GM19043 (cell line): Measurements from ENCODE around the gene DYNLRB1.

Experiments
- ATAC-seq: cut with Tn5 transposase; IDR thresholded peaks from one replicate; pipeline ENCODE4 v1.9.1; 2021; ENCODE audit warnings: low read depth; ENCODE audit not compliant: unreplicated experiment

DYNLRB1 gene

GRCh38 chr20:34552569-34552968 lies 36.3 kb downstream of the DYNLRB1 start:
- ATAC-seq: no peak

GRCh38 chr20:34553366-34553867 lies 37.2 kb downstream of the DYNLRB1 start:
- no peak for ATAC-seq

GRCh38 chr20:34557936-34558319 lies 41.7 kb downstream of the DYNLRB1 start:
- ATAC-seq: no peak

GRCh38 chr20:34558320-34559218 lies 42.3 kb downstream of the DYNLRB1 start, which contains the start of gene MAP1LC3A:
TSS of gene MAP1LC3A (plus strand) at chr20:34558718. CDS start at chr20:34558869, 151 bp downstream.
- no peak for ATAC-seq

GRCh38 chr20:34559311-34560140 lies 43.3 kb downstream of the DYNLRB1 start:
- ATAC-seq: no peak

- no peak for ATAC-seq
These were observed 43.9 kb downstream of the DYNLRB1 start for GRCh38 chr20:34560141-34560523.

GRCh38 chr20:34560614-34561013 lies 44.4 kb downstream of the DYNLRB1 start:
- no peak for ATAC-seq

GRCh38 chr20:34561661-34562060 lies 45.4 kb downstream of the DYNLRB1 start:
- no peak for ATAC-seq

- ATAC-seq: no peak
These were observed 46.4 kb downstream of the DYNLRB1 start for GRCh38 chr20:34562641-34563040.

GRCh38 chr20:34564833-34565232 lies 48.6 kb downstream of the DYNLRB1 start:
- no peak for ATAC-seq

GRCh38 chr20:34566978-34567891 lies 51.0 kb downstream of the DYNLRB1 start:
- ATAC-seq: no peak

GRCh38 chr20:34567892-34568865 lies 52.0 kb downstream of the DYNLRB1 start:
- no peak for ATAC-seq

- ATAC-seq: no peak
These were observed 53.4 kb downstream of the DYNLRB1 start for GRCh38 chr20:34569598-34569997.

GRCh38 chr20:34570859-34571306 lies 54.7 kb downstream of the DYNLRB1 start:
- no peak for ATAC-seq

GRCh38 chr20:34571753-34572152 lies 55.5 kb downstream of the DYNLRB1 start:
- ATAC-seq: no peak

- no peak for ATAC-seq
These were observed 57.5 kb downstream of the DYNLRB1 start for GRCh38 chr20:34573541-34574300.

GRCh38 chr20:34574426-34574825 lies 58.2 kb downstream of the DYNLRB1 start:
- no peak for ATAC-seq

- no peak for ATAC-seq
These were observed 58.6 kb downstream of the DYNLRB1 start for GRCh38 chr20:34574861-34575260.
